SK-N-SH treated with all-trans-retinoic acid at 6 μM for 48 hours (cell line): ENCODE data around the gene DCTN5.

ENCODE experiments used
- ATAC-seq: fragments of 200-7000 bp; cut with Tn5 transposase; 3 replicates; pipeline ENCODE4 v1.9.1; 2020; ENCODE audit warnings: mild to moderate bottlenecking, moderate library complexity
- ARNTL ChIP-seq: fragments of 450-650 bp; formaldehyde crosslinking; IDR thresholded peaks from 2 replicates; pipeline ENCODE4 v1.5.0; 2020; ENCODE audit warnings: low read depth, mild to moderate bottlenecking, moderate library complexity, borderline replicate concordance
- BACH2 ChIP-seq: fragments of 250-450 bp; sonication (Bioruptor Pico); IDR thresholded peaks from 2 replicates; pipeline ENCODE4 v1.9.0; 2021; ENCODE audit warnings: mild to moderate bottlenecking, borderline replicate concordance
- CREB5 ChIP-seq: fragments of 250-450 bp; sonication (Bioruptor Pico); IDR thresholded peaks from 2 replicates; pipeline ENCODE4 v1.5.1; 2020; ENCODE audit warnings: low read depth, mild to moderate bottlenecking, moderate library complexity
- CSDC2 ChIP-seq: fragments of 250-450 bp; sonication (Bioruptor Pico); IDR thresholded peaks from 2 replicates; pipeline ENCODE4 v1.5.0; 2020; ENCODE audit warnings: mild to moderate bottlenecking, moderate library complexity
- CSRNP3 ChIP-seq: fragments of 250-450 bp; sonication (Bioruptor Pico); IDR thresholded peaks from 2 replicates; pipeline ENCODE4 v1.5.1; 2021; ENCODE audit warnings: mild to moderate bottlenecking, moderate library complexity
- GLIS3 ChIP-seq: fragments of 250-450 bp; sonication (Bioruptor Pico); IDR thresholded peaks from 2 replicates; pipeline ENCODE4 v1.5.0; 2020; ENCODE audit warnings: mild to moderate bottlenecking, moderate library complexity
- ISL1 ChIP-seq: fragments of 250-450 bp; sonication (Bioruptor Pico); IDR thresholded peaks from 2 replicates; pipeline ENCODE4 v2.1.2; 2022; ENCODE audit warnings: mild to moderate bottlenecking, moderate library complexity
- PATZ1 ChIP-seq: fragments of 250-450 bp; sonication (Bioruptor Pico); IDR thresholded peaks from 2 replicates; pipeline ENCODE4 v1.8.0; 2020; ENCODE audit warnings: mild to moderate bottlenecking, moderate library complexity, borderline replicate concordance
- POU6F1 ChIP-seq: fragments of 250-450 bp; sonication (Bioruptor Pico); IDR thresholded peaks from 2 replicates; pipeline ENCODE4 v1.8.0; 2021; ENCODE audit warnings: low read depth, mild to moderate bottlenecking, moderate library complexity, borderline replicate concordance
- PPARA ChIP-seq: fragments of 250-450 bp; sonication (Bioruptor Pico); IDR thresholded peaks from 2 replicates; pipeline ENCODE4 v1.5.0; 2020; ENCODE audit warnings: mild to moderate bottlenecking, borderline replicate concordance
- RARB ChIP-seq: fragments of 250-450 bp; sonication (Bioruptor Pico); IDR thresholded peaks from 2 replicates; pipeline ENCODE4 v1.8.0; 2021; ENCODE audit warnings: mild to moderate bottlenecking, moderate library complexity
- SNAI2 ChIP-seq: fragments of 250-450 bp; sonication (Bioruptor Pico); IDR thresholded peaks from 2 replicates; pipeline ENCODE4 v1.5.0; 2020; ENCODE audit warnings: mild to moderate bottlenecking, moderate library complexity
- TCF4 ChIP-seq: fragments of 250-450 bp; sonication (Bioruptor Pico); IDR thresholded peaks from 2 replicates; pipeline ENCODE4 v1.8.0; 2021; ENCODE audit warnings: mild to moderate bottlenecking, moderate library complexity, borderline replicate concordance
- TOX ChIP-seq: fragments of 250-450 bp; sonication (Bioruptor Pico); IDR thresholded peaks from 2 replicates; pipeline ENCODE4 v1.8.0; 2021; ENCODE audit warnings: mild to moderate bottlenecking, moderate library complexity, borderline replicate concordance
- TSHZ2 ChIP-seq: fragments of 250-450 bp; sonication (Bioruptor Pico); IDR thresholded peaks from 2 replicates; pipeline ENCODE4 v1.5.0; 2020; ENCODE audit warnings: mild to moderate bottlenecking, moderate library complexity
- ZFP30 ChIP-seq: fragments of 450-650 bp; formaldehyde crosslinking; IDR thresholded peaks from 2 replicates; pipeline ENCODE4 v1.5.0; 2022; ENCODE audit warnings: mild to moderate bottlenecking, moderate library complexity
- ZNF565 ChIP-seq: fragments of 450-650 bp; formaldehyde crosslinking; conservative IDR thresholded peaks from 2 replicates; pipeline ENCODE4 v1.5.0; 2020; ENCODE audit warnings: low read depth, mild to moderate bottlenecking, moderate library complexity
- ZNF70 ChIP-seq: fragments of 450-650 bp; formaldehyde crosslinking; IDR thresholded peaks from 2 replicates; pipeline ENCODE4 v1.5.0; 2020; ENCODE audit warnings: mild to moderate bottlenecking, moderate library complexity
- ZNF8 ChIP-seq: fragments of 450-650 bp; formaldehyde crosslinking; IDR thresholded peaks from 2 replicates; pipeline ENCODE4 v1.5.0; 2020; ENCODE audit warnings: mild to moderate bottlenecking, moderate library complexity

DCTN5 gene

GRCh38 chr16:23682181-23682580 is 40.9 kb downstream of the DCTN5 start:
- no peak for TF ChIP-seq ISL1 (CRISPR knock-in tag)
- ATAC-seq, result no peak

- TF ChIP-seq PATZ1 (no peak), ZFP30 (CRISPR knock-in tag) (no peak), ZNF565 (CRISPR knock-in tag) (no peak), CREB5 (no peak), TOX (CRISPR knock-in tag) (no peak), TSHZ2 (CRISPR knock-in tag) (no peak), BACH2 (CRISPR knock-in tag) (no peak)
- TF ChIP-seq, all 23 proteins: peak for 0
Observed at GRCh38 chr16:23683487-23683886, 42.2 kb downstream of the DCTN5 start.

GRCh38 chr16:23687034-23687808 is 46.0 kb downstream of the DCTN5 start:
- ATAC-seq, result no peak
- TF ChIP-seq CSDC2 (CRISPR knock-in tag) (no peak), GLIS3 (CRISPR knock-in tag) (no peak), ARNTL (CRISPR knock-in tag) (no peak), TSHZ2 (CRISPR knock-in tag) (no peak), ZNF8 (no peak), ISL1 (CRISPR knock-in tag) (no peak), PPARA (CRISPR knock-in tag) (no peak), SNAI2 (no peak), ZNF565 (CRISPR knock-in tag) (no peak), POU6F1 (no peak), CREB5 (no peak), PATZ1 (no peak), BACH2 (CRISPR knock-in tag) (no peak), RARB (CRISPR knock-in tag) (no peak), TCF4 (CRISPR knock-in tag) (no peak), CSRNP3 (CRISPR knock-in tag) (no peak), TOX (CRISPR knock-in tag) (no peak), ZFP30 (CRISPR knock-in tag) (no peak), ZNF70 (CRISPR knock-in tag) (no peak)

More at GRCh38 chr16:23683487-23683886, 42.2 kb downstream of the DCTN5 start:
- ATAC-seq, result no peak
